CD4-positive, alpha-beta memory T cell (primary cell): ENCODE data around the gene SPAG9. TPM values are rescaled to one million over a fixed set of nuclear protein-coding genes. Genes with fewer than 3 reads are reported as not detected.
"Not testable (repeated sequence)": the region's sequence is repeated elsewhere in the genome, so short reads cannot be mapped to it uniquely, and the experiment has no call there.

Experiments used
- CTCF ChIA-PET: fragments of 350-600 bp; sonication (Branson Sonifier 250); formaldehyde crosslinking; loops from one replicate; lab custom pipeline; 2021; ENCODE audit warnings: inconsistent platforms; ENCODE audit not compliant: partially characterized antibody; lab: Charles Lee
- POLR2A ChIA-PET: fragments of 350-600 bp; sonication (Branson Sonifier 250); formaldehyde crosslinking; loops from one replicate; lab custom pipeline; 2021; ENCODE audit not compliant: partially characterized antibody; lab: Charles Lee
- DNase-seq, 5 donors: peaks; one replicate each; pipeline versions ENCODE4 v3.0.0 to v3.0.0-alpha.2; 2020 to 2022; ENCODE audit warnings: mixed read lengths in 1 of 5
- H3K27ac ChIP-seq: one replicate; pipeline ENCODE4 v1.7.0; 2013; ENCODE audit warnings: low read depth, low read length
- H3K27me3 ChIP-seq: 2 replicates; pipeline ENCODE4 v1.7.0; 2013; ENCODE audit warnings: mild to moderate bottlenecking, low read length, moderate library complexity; ENCODE audit not compliant: insufficient read depth
- H3K36me3 ChIP-seq: 2 replicates; pipeline ENCODE4 v1.7.0; 2013; ENCODE audit warnings: mild to moderate bottlenecking, low read length, moderate library complexity; ENCODE audit not compliant: insufficient read depth
- H3K4me1 ChIP-seq: 2 replicates; pipeline ENCODE4 v1.7.0; 2013; ENCODE audit warnings: mild to moderate bottlenecking, low read length, moderate library complexity; ENCODE audit not compliant: insufficient read depth
- H3K4me3 ChIP-seq, 2 donors: one replicate each; pipeline ENCODE4 v1.7.0; 2013; ENCODE audit warnings: low read length in 2 of 2, mild to moderate bottlenecking in 1 of 2
- H3K9me3 ChIP-seq, 2 donors: one replicate each; pipeline ENCODE4 v1.7.0; 2013; ENCODE audit warnings: low read length in 2 of 2, control low read depth in 1 of 2; ENCODE audit not compliant: control insufficient read depth in 1 of 2
- H3K27ac Mint-ChIP-seq, 7 donors: one replicate each; pipeline ENCODE4 v1.8.0; 2020 to 2021; ENCODE audit warnings: mixed read lengths in 7 of 7, mild to moderate bottlenecking in 6 of 7, inconsistent platforms in 3 of 7, moderate library complexity in 3 of 7
- H3K27me3 Mint-ChIP-seq, 2 donors: one replicate each; pipeline ENCODE4 v1.8.0; 2020 to 2021; ENCODE audit warnings: mixed read lengths in 2 of 2
- H3K36me3 Mint-ChIP-seq, 2 donors: one replicate each; pipeline ENCODE4 v1.8.0; 2020 to 2021; ENCODE audit warnings: mixed read lengths in 2 of 2, inconsistent platforms in 1 of 2, mild to moderate bottlenecking in 1 of 2
- H3K4me1 Mint-ChIP-seq, 4 donors: one replicate each; pipeline ENCODE4 v1.8.0; 2020 to 2021; ENCODE audit warnings: mixed read lengths in 4 of 4, mild to moderate bottlenecking in 1 of 4
- H3K4me3 Mint-ChIP-seq, 8 donors: one replicate each; pipeline ENCODE4 v1.8.0; 2020 to 2021; ENCODE audit warnings: mixed read lengths in 8 of 8, mild to moderate bottlenecking in 7 of 8, moderate library complexity in 6 of 8, inconsistent platforms in 3 of 8
- H3K9me3 Mint-ChIP-seq, 8 donors: one replicate each; pipeline ENCODE4 v1.8.0; 2020 to 2021; ENCODE audit warnings: mixed read lengths in 8 of 8, mild to moderate bottlenecking in 5 of 8, inconsistent platforms in 3 of 8, moderate library complexity in 1 of 8
- intact Hi-C: fragments of 100-400 bp; cut with micrococcal nuclease; formaldehyde crosslinking; loops from one replicate; pipeline ENCODE4 v1.15.1; 2023
- polyA plus RNA-seq, 2 donors: library from polyadenylated mRNA; unstranded; fragments of 300-500 nt; fragmentation: Illumina TruSeq; gene quantifications; one replicate each; pipeline ENCODE4 v1.2.3, GENCODE V29; 2021
- total RNA-seq, 2 experiments: library from RNA; stranded (reverse); gene quantifications; one replicate each; pipeline ENCODE4 v1.2.3, GENCODE V29; 2021

Gene SPAG9
- total and polyA plus RNA-seq, 4 experiments from 2014 or later, result 3.2 to 62.3 (median 36.0) TPM

- POLR2A ChIA-PET, result no interaction called here
- Mint-ChIP-seq H3K4me3 (no peak overlapping the region), H3K4me1 (no peaks in the 10 kb centered on the region), H3K36me3 (no peaks in the 10 kb centered on the region), H3K9me3 (no peaks in the 10 kb centered on the region), H3K27ac (no peak overlapping the region), H3K27me3 (peaks cover 0 to 2% of the 10 kb centered on the region in 2 donors)
- CTCF ChIA-PET, result interaction anchor here (1.3 kb wide), 1 partner anchor 11 kb away, joined by 6 read pairs; the partner anchor contains the start of gene NME1
- H3K27ac ChIP-seq, result no peak overlapping the region
- H3K27me3 ChIP-seq, result no peaks in the 10 kb centered on the region
- DNase-seq, result no peak
- no peaks in the 10 kb centered on the region for H3K36me3 ChIP-seq
- intact Hi-C loops, result no loop called here
- H3K4me3 ChIP-seq, result no peak overlapping the region
- H3K4me1 ChIP-seq, result no peaks in the 10 kb centered on the region
- no peaks in the 10 kb centered on the region for H3K9me3 ChIP-seq
These were observed 21.9 kb upstream of the SPAG9 start for GRCh38 chr17:51142597-51142996.

DNA sequence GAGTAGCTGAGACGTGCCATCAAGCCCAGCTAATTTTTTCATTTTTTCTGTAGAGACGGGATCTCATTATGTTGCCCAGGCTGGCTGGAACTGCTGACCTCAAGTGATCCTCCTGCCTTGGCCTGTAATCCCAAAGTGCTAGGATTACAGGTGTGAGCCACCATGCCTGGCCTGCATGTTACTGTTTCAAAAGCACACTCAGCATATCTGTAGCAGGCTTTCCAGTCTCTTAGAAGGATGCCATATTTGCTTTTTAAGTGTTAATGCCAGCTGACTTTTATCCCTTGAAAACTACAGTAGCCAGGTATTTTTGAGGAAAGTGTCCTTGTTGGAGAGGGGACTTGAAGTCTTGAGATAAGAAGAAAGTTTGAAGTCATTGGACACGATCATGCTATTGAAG is 15.3 kb upstream of the SPAG9 start:
- Histone ChIP-seq H3K4me1 (no peaks in the 10 kb centered on the region), H3K4me3 (no peak overlapping the region), H3K36me3 (no peaks in the 10 kb centered on the region), H3K27ac (no peak overlapping the region), H3K27me3 (no peaks in the 10 kb centered on the region), H3K9me3 (no peaks in the 10 kb centered on the region)
- no peak overlapping the region for H3K4me3 Mint-ChIP-seq
- H3K9me3 Mint-ChIP-seq, result no peaks in the 10 kb centered on the region
- peaks cover 0 to 3% of the 10 kb centered on the region in 2 donors for H3K27me3 Mint-ChIP-seq
- H3K4me1 Mint-ChIP-seq, result no peaks in the 10 kb centered on the region
- no peak for DNase-seq
- H3K27ac Mint-ChIP-seq, result peak overlapping the region in 1 of 7 donors; percentile 65
- intact Hi-C loops, result no loop called here
- no peaks in the 10 kb centered on the region for H3K36me3 Mint-ChIP-seq
- POLR2A ChIA-PET, result no interaction called here
- CTCF ChIA-PET, result interaction anchor here (1.5 kb wide), 1 partner anchor 284 kb away, joined by 3 read pairs; no protein-coding TSS in a partner anchor

GRCh38 chr17:51133365-51133764 is 12.7 kb upstream of the SPAG9 start:
- no peaks in the 10 kb centered on the region for H3K4me1 Mint-ChIP-seq
- CTCF ChIA-PET, result interaction anchor here (0.7 kb wide), 1 partner anchor 123 kb away, joined by 3 read pairs; no protein-coding TSS in a partner anchor
- Histone ChIP-seq H3K27me3 (no peaks in the 10 kb centered on the region), H3K27ac (no peak overlapping the region), H3K4me3 (no peak overlapping the region), H3K36me3 (no peaks in the 10 kb centered on the region), H3K9me3 (no peaks in the 10 kb centered on the region), H3K4me1 (no peaks in the 10 kb centered on the region)
- POLR2A ChIA-PET, result no interaction called here
- no peaks in the 10 kb centered on the region for H3K36me3 Mint-ChIP-seq
- no peak overlapping the region for H3K27ac Mint-ChIP-seq
- no peaks in the 10 kb centered on the region for H3K9me3 Mint-ChIP-seq
- intact Hi-C loops, result no loop called here
- no peak overlapping the region for H3K4me3 Mint-ChIP-seq
- peaks cover 0 to 3% of the 10 kb centered on the region in 2 donors for H3K27me3 Mint-ChIP-seq
- DNase-seq, result no peak

DNA sequence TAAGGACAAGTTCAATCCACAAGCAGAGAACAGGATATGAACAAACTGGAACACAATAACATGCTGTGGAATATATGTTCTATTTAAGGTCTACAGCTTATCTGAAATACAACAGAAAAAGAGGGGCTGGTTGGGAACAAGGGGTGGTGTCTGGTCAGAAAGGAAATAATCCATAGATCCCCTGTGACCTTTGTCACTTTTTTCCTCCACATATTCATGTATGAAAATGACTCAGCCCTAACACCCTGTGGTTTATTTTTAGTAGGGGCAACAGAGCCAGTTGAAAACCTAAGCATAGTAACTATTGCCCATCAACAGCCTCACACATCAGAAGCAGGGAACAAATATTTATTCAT is 12.3 kb upstream of the SPAG9 start:
- no peak overlapping the region for H3K4me3 ChIP-seq
- Mint-ChIP-seq H3K4me3 (peak overlapping the region in 1 of 8 donors; percentile 21), H3K4me1 (no peaks in the 10 kb centered on the region), H3K27me3 (peaks cover 0 to 3% of the 10 kb centered on the region in 2 donors), H3K27ac (no peak overlapping the region), H3K9me3 (no peaks in the 10 kb centered on the region), H3K36me3 (no peaks in the 10 kb centered on the region)
- H3K9me3 ChIP-seq, result no peaks in the 10 kb centered on the region
- no peak overlapping the region for H3K27ac ChIP-seq
- H3K27me3 ChIP-seq, result no peaks in the 10 kb centered on the region
- intact Hi-C loops, result no loop called here
- ChIA-PET POLR2A (no interaction called here), CTCF (no interaction called here)
- H3K36me3 ChIP-seq, result no peaks in the 10 kb centered on the region
- no peak for DNase-seq
- H3K4me1 ChIP-seq, result no peaks in the 10 kb centered on the region

DNA sequence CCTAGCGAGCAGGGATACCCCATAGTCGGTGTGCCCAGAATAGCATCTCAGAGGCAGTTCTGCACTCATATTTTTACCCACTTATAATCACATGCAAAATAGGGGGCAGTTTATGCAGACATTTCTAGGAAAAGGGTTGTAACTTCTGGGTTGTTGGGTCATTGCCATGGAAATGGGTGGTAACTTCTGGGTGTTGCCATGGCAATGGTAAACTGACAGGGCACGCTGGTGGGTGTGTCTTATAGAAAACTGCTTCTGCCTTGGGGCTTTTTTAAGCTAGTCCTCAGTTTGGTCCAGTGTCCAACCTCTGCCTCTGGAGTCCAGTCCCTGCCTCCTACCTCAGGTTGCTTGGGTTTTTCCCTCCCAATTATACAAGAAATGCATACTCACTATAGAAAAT is 7.4 kb upstream of the SPAG9 start:
- Mint-ChIP-seq H3K36me3 (no peaks in the 10 kb centered on the region), H3K27me3 (no peaks in the 10 kb centered on the region), H3K4me3 (no peak overlapping the region), H3K27ac (no peak overlapping the region), H3K4me1 (no peaks in the 10 kb centered on the region), H3K9me3 (no peaks in the 10 kb centered on the region)
- peak in 1 of 5 donors; percentile 2 for DNase-seq
- Histone ChIP-seq H3K36me3 (no peaks in the 10 kb centered on the region), H3K4me1 (no peaks in the 10 kb centered on the region), H3K27ac (no peak overlapping the region), H3K4me3 (no peak overlapping the region), H3K27me3 (no peaks in the 10 kb centered on the region), H3K9me3 (no peaks in the 10 kb centered on the region)
- ChIA-PET CTCF (no interaction called here), POLR2A (no interaction called here)
- intact Hi-C loops, result no loop called here

DNA sequence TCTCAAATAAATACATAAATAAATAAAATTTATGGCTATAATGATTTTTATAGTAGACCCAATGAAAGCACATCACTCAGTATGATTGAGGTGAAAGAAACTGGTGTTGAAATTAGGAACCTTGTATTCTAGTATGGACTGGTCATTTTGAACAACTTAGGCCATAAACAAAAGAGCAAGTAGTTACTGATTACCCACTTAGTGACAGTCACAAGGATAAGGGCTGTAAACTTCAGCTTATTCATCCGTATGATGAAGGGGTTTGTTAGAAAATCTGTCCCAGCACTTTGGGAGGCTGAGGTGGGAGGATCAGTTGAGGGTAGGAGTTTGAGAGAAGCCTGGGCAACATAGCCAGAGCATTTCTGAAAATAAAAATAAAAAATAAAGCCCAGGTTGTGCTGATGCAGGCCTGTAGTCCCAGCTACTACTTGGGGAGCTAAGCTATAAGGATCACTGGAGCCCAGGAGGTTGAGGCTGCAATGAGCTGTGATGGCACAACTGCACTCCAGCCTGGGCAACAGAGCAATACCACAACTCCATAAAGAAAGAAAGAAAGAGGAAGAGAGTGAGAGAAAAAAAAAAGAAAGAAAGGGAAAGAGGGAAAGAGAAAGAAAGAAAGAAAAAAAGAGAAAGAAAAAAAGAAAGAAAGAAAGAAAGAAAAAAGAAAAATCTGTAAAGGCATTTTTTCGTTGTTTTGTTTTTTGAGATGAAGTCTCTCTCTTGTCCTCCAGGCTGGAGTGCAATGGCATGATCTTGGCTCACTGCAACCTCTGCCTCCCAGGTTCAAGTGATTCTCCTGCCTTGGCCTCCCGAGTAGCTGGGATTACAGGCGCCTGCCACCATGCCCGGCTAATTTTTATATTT is 4.2 kb upstream of the SPAG9 start:
- Histone ChIP-seq H3K36me3 (no peaks in the 10 kb centered on the region), H3K27ac (no peak overlapping the region), H3K4me1 (peaks cover 14% of the 10 kb centered on the region), H3K4me3 (no peak overlapping the region), H3K9me3 (no peaks in the 10 kb centered on the region), H3K27me3 (no peaks in the 10 kb centered on the region)
- Mint-ChIP-seq H3K27ac (no peak overlapping the region), H3K27me3 (no peaks in the 10 kb centered on the region), H3K4me3 (no peak overlapping the region), H3K36me3 (peaks cover 0 to 8% of the 10 kb centered on the region in 2 donors), H3K4me1 (peaks cover 10 to 24% (median 17%) of the 10 kb centered on the region in 4 donors), H3K9me3 (no peaks in the 10 kb centered on the region)
- no peak for DNase-seq
- ChIA-PET POLR2A (no interaction called here), CTCF (interaction anchor here (0.7 to 2.3 kb wide), 2 partner anchors 28 to 123 kb away, joined by 3 to 9 read pairs; partner anchors contain the start of gene NME1)
- intact Hi-C loops, result no loop called here

GRCh38 chr17:51122473-51123115 is 1.9 kb upstream of the SPAG9 start:
- peak overlapping the region in 6 of 7 donors; percentile 53 to 100 (median 98) for H3K27ac Mint-ChIP-seq
- peaks cover 0 to 15% of the 10 kb centered on the region in 2 donors for H3K36me3 Mint-ChIP-seq

More at GRCh38 chr17:51122473-51123115, 1.9 kb upstream of the SPAG9 start:
- peak overlapping the region; percentile 80 for H3K27ac ChIP-seq
- H3K9me3 ChIP-seq, H3K4me3 ChIP-seq, H3K27me3 Mint-ChIP-seq, intact Hi-C loops, DNase-seq, H3K36me3 ChIP-seq, H3K9me3 Mint-ChIP-seq, H3K27me3 ChIP-seq: not testable (repeated sequence)
- Mint-ChIP-seq H3K4me3 (peak overlapping the region in 7 of 8 donors; percentile 6 to 99 (median 61)), H3K4me1 (peaks cover 21 to 47% (median 29%) of the 10 kb centered on the region in 4 donors)
- H3K4me1 ChIP-seq, result peaks cover 36% of the 10 kb centered on the region
- POLR2A ChIA-PET, result interaction anchor here (0.8 to 3.0 kb wide), 3 partner anchors 31 to 581 kb away, joined by 3 to 31 read pairs (median 6); partner anchors contain the start of genes NME1 and TOB1
- CTCF ChIA-PET, result interaction anchor here (0.9 to 2.6 kb wide), 4 partner anchors 30 to 305 kb away, joined by 3 to 20 read pairs (median 6); partner anchors contain the start of gene NME1
